GM13977 (cell line): ENCODE data around the gene ELFN1.

Source experiments
- DNase-seq: peaks from one replicate; pipeline ENCODE4 v3.0.0; 2012; ENCODE audit warnings: low spot score
- in situ Hi-C: fragments of 300-500 bp; cut with MboI; formaldehyde crosslinking; loops from one replicate; pipeline ENCODE4 v1.12.0; 2022; ENCODE audit warnings: low sequenced_read_pairs, low pct_unique_long_range_greater_than_20kb, mixed read lengths, inconsistent platforms; ENCODE audit not compliant: unreplicated experiment
- TF ChIP-seq, protein P1 (sequence below): IDR thresholded peaks from 2 replicates; pipeline ENCODE4 v1.5.1; 2012; ENCODE audit warnings: mild to moderate bottlenecking, control low read depth; ENCODE audit not compliant: insufficient read depth; ENCODE audit errors: extremely low read depth, missing control alignments

Gene ELFN1

DNA sequence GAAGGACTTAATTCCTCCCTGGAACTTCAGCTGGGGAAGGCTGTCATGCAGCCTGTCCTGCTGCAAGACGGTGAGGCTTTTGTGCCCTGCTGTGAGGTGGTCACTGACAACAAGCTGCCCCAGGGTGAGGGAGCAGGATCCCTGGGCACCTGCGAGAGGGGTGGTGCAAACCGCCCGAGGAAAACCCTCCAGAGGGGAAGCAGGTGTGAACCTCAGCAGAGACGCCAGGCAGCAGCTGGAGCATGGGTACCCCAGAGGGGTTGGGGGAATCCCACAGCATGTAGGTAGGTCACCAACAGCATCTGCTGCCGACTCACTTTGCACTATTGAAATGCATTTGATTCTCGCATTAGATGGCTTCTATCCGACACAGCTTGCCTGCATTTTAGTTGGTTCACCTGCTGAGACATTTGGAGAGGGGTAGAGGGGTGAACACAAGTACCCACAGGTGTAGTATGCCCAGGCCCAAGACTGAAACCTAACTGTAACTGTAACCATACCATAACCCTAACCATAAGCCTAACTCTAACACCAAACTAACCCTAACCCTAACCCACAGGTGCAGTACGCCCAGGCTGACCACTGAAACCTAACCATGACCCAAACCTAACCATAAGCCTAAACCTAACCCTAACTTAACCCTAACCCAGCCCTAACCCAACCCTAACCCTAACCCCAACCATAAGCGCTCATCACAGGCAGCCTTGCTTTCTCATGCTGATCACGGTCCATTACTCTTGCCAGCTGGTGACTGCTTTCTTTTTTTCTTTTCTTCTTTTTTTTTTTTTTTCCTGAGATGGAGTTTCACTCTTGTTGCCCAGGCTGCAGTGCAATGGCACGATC, 85.9 kb downstream of the ELFN1 start:
- DNase-seq, result no peak
- in situ Hi-C loops, result no loop called here
- TF ChIP-seq, protein P1, sequence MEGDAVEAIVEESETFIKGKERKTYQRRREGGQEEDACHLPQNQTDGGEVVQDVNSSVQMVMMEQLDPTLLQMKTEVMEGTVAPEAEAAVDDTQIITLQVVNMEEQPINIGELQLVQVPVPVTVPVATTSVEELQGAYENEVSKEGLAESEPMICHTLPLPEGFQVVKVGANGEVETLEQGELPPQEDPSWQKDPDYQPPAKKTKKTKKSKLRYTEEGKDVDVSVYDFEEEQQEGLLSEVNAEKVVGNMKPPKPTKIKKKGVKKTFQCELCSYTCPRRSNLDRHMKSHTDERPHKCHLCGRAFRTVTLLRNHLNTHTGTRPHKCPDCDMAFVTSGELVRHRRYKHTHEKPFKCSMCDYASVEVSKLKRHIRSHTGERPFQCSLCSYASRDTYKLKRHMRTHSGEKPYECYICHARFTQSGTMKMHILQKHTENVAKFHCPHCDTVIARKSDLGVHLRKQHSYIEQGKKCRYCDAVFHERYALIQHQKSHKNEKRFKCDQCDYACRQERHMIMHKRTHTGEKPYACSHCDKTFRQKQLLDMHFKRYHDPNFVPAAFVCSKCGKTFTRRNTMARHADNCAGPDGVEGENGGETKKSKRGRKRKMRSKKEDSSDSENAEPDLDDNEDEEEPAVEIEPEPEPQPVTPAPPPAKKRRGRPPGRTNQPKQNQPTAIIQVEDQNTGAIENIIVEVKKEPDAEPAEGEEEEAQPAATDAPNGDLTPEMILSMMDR, result no peak

DNA sequence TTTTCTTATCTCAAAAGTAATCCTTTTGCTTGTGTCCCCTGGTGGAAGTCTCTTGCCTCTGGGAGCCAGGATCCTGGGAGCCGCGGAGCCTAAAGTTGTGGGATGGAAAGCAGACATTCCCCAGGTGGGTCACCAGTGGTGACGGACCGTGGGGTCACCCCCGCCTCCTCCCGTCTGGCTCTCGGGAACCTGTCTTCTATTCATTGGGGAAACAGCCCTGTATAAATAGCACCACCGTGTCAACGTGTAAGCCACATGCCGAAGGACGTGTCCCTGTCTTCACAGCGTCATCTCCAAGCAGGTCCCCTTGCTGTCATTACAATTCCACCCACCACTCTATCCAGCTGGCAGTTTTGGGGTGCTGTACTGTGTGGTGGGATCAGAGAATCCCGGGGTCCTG, 87.5 kb downstream of the ELFN1 start:
- TF ChIP-seq, protein P1, result no peak

DNA sequence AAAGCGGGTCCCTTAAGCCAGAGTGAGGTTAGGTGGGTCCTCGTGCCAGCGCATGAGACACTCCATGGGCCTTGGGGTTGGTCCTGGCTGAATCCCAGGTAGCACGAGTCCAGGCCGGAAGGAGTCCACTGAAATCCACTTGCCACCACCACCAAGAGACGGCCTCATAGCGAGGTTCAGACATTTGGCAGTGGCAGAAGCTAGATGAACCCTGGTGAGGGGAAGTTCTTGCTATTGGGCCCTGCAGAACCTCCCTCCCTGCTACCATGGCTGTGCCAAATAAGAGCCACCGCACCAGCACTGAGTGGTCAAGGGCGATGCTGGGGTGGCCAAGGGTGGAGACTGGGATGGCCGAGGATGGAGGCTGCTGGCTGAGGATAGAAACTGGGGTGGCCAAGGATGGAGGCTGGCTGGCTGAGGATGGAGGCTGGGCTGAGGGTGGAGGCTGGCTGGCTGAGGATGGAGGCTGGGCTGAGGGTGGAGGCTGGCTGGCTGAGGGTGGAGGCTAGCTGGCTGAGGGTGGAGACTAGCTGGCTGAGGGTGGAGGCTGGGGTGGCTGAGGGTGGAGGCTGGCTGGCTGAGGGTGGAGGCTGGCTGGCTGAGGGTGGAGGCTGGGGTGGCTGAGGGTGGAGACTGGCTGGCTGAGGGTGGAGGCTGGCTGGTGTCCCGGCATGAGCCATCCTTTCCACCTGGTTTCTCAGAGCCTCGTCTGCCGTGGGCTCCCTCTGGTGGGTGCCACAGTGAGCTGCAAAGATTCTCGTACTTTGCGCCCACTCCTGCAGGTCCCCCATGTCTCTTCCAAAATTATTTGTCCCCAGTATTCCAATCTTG, 88.2 kb downstream of the ELFN1 start:
- in situ Hi-C loops, result no loop called here
- TF ChIP-seq, protein P1, result peak; percentile 57
- peak; percentile 65 for DNase-seq

More for the DNA sequence above, 87.5 kb downstream of the ELFN1 start:
- in situ Hi-C loops, result no loop called here
- DNase-seq, result no peak

DNA sequence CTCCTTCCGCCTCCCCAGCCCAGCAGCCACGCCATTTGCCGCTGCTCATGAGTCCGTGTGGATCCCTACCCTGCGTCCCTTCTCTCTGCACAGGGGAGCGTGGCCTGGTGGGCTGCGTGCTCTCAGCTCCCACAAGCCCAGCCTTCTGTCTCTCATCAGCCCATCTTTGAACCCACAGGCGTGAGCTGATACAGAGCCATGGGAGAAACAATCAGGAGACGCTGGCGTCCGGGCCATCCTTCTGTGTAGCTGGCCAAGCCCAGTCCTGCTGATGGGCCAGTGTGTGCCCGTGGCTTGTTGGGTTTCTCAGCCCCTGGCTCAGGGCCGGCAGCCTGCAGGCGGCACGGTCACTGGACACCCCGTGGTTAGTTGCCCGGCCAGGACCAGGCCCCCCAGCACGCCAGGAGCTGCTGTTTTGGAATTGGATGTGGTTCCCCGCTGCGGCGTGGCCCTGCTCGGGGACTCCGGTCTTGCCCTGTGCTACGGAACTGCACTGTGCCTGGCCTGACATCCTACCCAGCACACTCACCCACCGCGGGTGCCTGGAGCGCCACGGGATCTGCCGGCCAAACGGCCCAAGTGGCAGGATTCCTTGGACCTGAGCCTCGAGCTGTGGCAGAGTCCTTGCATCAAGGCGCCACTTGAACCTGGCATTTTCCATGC, 88.9 kb downstream of the ELFN1 start:
- in situ Hi-C loops, result no loop called here
- TF ChIP-seq, protein P1, result no peak
- DNase-seq, result no peak

DNA sequence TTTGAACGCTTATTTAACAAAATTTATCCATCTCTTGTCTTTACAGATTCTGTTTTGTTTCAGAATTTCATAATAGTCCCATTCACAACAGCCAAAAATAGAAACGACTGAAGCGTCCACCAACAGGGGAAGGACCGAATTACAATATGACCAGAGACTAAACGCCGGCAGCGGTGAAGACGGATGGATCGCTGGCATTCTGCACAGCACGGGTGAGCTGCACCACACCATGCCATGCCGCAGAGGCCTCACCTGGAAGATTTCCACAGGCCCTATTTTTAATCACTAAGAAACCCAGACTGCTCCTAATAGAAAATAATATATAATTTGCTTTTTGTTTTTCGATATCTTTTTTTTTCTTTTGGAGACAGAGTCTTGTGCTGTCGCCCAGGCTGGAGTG, 91.0 kb downstream of the ELFN1 start:
- no peak for DNase-seq
- in situ Hi-C loops, result no loop called here
- TF ChIP-seq, protein P1, result no peak

DNA sequence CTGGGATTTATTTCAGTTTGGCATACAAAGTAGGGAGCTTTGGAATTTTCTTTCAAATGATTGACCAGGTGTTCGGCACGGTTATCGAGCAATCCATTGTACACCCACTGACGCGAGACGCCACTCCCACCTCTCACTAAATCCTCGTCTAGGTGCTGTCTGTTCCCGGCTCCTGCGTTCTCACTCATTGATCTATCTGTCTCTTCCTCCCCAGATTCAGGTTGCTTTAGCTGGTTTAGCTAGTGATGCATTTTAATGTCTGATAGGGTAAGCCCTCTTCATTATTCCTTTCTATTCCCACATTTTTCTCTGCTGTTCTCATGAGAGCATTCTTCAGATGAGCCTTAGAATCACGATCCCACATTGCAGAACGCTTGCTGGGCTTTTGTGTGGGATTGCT, 91.7 kb downstream of the ELFN1 start:
- in situ Hi-C loops, result no loop called here
- TF ChIP-seq, protein P1, result no peak
- no peak for DNase-seq
